Embryonic facial prominence (tissue), 1 donor: ENCODE data around the gene HOXA3.

Source experiments
- DNase-seq: peaks from one replicate; pipeline ENCODE4 v3.0.0-alpha.2; 2016; ENCODE audit errors: extremely low spot score

The HOXA3 gene

DNA sequence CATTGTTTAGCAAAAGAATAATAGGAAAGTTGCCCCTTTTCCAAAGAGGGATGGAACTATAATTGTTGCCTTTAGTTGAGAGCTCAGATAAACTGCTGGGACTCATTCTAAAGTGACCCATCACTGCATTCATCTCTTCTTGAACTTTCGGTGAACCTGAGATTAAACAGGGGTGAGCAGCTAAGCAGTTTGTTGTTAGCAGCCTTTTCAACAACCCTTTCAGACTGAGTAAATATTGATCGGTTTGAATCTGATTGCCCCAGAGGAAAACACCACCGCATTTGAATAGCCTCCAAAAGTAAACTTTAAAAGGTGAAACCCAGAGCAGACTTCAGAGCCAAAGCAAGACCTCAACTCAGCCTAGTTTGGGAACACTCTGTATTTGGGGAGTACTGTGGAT is 61.3 kb downstream of the HOXA3 start:
- no peak for DNase-seq

DNA sequence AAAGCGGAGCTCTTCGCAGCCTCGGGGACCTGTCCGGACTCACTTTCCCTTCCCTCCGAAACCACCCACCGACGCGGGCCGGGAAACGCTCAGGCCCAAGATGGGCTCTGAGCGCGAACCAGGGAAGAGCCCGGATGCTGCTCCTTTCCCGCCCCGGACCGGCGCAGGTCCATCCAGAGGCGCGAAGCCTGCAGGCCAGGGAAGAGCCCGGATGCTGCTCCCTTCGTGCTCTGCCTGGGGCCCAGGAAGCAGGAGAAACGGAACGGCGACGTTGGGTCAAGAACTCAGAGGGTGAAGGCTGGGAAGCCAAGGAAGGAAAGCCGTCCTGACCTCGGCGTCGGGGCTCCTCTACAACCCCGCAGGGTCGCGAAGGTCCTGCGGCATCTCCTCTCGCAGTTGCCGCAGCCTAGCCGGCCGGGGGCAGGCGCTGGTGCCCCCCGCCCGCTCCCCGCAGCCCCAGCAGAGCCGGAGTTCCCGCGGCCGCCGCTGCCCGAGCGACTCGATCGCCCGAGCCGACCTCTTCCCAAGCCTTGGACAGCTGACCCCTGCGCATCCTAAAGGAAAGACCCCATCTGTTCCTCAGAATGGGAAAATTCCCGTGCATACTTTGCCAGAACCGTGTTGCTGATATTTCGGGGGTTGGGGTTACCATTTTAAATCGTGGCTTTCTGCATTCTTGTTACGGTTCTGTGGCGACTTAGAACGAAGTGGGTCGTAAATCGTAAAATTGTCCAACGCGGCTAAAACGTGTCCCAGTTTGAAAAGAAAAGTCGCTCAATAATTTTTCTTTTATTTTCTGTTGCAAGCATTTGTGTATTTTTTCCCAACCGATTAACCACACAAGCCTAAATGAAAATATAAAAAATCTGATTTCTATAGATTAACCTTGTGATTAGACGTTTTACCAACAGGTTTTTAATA is 64.1 kb downstream of the HOXA3 start:
- DNase-seq: no peak

DNA sequence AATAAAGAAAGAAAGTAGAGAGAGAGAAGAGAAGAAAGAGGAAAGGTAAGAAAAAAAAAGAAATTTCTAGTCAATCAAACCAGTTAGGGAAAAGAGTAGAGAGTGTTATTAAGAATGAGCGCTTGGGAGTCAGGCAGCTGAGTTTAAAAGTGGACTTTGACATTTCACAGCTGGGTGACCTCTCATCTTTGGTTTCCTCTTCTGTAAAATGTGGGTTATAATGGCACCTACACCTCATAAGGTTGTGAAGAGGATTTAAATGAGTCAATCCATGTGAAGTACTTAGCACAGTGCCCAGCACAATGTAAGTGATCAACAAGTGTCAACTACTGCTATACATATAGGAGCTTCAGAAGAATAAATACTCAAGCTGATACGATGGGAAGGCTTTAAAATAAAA is 68.7 kb downstream of the HOXA3 start:
- no peak for DNase-seq

DNA sequence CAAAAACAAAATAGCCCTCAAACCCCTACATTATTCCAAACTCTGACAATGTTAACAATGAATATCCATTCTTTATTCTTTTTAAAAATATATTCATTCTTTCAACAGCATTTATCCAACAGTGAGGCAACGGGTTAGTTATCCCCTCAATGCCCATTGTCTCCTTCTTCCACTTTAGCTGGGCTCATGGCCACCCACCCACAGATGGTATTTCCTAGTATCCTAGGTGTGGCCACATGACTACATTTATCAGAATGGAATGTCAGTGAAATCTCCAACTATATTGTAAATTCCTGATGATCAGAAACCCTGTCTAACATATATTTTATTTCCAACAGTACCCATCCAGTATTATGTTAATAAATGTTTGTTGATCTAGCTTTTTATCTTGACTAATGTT is 70.2 kb downstream of the HOXA3 start:
- DNase-seq: no peak

DNA sequence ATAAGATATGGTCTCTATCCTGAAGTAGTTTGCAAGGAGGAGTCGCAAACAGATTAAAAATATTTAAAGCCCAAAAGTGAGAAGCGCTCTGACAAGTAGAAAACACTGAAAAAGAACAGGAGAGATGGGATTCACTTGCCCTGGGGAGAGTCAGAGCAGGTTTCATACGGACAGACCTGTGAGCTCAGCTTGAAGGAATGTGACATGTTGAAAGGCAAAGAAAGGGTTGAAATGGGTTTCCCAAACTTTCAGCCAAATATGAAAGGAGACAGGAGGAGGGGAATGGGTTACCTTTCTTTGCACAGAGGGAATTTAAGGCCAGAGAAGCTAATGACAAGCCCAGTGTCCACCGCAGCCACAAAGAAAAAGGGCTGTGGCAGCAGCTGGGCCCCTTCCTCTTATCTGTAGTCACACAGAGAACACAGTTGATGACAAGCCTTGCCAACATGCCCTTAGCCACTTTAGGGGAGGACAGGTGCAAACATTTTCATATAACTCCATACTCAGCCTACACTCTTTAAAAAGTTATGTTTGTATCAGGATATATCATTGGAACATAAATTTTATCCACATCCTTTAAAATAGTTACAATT is 71.4 kb downstream of the HOXA3 start:
- no peak for DNase-seq

DNA sequence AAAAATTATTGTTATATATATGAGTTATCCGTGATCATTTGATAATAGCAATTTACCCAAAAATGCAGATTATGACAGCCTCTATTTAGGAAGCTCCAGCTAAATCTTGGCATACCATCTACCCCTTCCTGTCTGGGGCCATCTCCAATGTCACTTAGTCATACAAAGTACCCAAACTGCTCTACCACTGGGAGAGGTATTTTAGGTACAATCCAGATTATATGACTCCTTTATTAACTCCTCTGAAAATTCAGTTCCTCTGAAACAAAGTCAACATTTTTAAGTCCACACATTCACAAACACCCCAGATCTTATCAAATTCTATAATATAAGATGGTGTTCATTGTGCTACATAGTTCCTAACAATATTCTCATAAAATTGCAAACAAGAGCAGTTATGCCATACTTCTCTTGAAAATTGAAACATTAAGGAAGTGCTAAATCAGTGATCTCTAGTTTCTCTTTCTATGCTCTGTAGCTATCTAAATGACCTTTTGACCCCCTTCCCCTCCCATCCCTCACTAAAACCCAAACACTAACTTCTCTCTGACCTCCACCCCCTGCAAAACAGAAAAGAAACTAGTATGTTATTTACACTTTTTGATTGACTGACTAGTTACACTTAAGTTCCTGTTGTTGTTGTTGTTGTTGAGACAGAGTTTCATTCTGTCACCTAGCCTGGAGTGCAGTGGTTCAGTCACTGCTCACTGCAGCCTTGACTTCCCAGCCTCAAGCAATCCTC is 73.0 kb downstream of the HOXA3 start:
- DNase-seq: no peak

DNA sequence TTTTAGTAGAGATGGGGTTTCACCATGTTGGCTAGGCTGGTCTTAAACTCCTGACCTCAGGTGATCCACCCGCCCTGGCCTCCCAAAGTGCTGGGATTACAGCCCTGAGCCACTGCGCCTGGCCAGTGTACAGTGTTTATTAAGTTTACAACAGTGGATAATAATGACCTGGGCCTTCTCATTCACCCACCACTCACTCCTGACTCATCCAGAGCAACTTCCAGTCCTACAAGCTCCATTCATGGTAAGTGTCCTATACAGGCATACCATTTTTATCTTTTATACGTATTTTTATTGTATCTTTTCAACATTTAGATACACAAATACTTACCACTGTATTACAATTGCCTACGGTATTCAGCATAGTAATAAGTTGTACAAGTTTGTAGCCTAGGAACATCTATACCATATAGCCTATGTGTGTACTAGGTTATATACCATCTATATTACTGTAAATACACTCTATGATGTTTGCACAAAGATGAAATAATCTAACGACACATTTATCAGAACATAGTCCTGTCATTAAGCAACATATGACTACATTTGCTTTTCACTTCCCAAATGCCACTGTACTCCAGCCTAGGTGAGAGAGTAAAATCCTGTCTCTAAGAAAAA is 73.7 kb downstream of the HOXA3 start:
- DNase-seq: no peak

DNA sequence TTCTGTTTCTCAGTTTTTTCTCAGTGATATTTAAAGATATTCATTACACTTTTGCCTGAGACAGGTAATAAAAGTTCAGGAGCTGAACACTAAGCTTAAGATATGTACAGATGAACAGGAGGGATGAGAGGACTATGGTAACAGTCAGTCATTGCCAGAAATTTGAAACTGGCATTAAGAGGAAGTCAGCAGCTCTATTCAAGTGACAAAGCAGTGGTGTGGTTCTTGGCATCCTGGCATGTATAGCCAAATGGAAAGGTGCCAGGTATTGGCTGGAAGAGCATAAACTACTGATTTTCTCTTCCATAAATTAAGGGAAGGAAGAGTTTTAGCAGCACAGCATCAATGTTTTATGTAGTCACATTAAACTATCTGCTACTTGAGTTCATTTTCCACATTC is 79.3 kb downstream of the HOXA3 start:
- DNase-seq: no peak

DNA sequence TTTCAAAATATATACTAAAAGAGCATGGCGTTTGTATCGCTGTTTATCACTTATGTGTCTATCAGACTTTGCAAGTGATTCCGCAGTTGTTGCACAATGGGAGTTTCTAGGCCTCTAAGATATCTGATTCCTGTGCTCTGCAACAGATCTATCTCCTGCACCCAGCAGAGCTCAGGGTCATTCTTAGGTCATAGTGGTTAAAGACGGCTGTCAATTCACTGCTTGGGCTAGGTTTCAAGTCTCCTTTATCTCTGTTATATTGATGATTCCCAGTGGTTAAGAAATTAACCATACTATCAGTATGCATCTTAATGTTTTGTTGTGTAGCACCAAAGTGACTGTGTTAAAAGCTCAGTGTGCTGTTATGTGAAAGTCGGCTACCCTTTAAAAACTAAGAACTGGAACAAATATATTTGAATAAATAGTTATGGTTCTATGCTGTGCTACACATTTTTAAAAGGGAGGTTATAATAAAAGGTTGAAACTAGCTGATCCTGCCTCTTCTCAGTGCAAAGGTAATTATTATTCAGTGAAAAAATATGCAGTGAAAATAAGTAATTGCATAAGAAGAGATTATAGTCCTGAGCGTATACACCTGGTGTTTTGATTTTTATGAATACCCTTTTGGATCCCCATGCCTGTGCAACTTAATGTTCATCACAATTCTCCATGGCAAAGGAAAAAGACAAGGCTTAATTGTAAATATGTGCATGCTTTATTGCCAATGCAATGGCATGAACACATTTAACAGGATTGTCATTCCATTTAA is 80.6 kb downstream of the HOXA3 start:
- DNase-seq: no peak

DNA sequence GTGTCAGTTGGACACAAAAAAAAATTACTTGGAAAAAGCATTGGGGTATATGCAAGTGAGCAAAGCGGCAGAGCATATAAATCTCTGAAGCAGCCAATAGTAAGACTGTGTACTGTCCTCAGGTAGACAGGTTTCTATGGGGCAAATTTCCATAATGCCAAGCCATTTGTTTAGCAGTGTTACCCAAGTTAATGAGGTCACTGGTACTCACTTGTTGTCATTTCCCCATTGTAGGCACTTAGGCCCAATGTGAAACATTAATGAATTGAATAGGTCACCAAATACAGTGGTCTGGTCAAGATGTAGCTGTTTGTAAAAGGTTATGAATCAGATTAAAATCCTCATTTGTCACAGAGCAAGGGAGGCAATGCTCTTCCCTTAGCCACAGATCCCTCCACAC is 84.1 kb downstream of the HOXA3 start:
- no peak for DNase-seq

DNA sequence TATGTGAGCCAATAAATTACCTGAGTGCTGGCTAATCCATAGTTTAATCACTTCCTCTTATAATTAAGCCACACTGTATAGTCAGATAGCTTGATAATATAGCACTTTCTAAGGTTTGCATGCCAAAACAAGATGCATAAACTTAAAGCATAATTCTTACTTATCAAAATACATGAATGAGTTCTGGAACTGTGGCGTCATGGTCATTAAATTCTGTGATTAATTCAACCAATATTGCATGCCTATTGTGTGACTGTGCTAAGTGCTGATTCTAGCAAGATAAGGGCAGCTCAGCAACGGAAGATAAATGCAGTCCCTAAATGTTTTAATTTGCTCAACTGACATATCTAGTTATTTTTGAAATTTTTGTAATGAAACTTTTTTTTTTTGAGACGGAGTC is 86.2 kb downstream of the HOXA3 start:
- DNase-seq: no peak

DNA sequence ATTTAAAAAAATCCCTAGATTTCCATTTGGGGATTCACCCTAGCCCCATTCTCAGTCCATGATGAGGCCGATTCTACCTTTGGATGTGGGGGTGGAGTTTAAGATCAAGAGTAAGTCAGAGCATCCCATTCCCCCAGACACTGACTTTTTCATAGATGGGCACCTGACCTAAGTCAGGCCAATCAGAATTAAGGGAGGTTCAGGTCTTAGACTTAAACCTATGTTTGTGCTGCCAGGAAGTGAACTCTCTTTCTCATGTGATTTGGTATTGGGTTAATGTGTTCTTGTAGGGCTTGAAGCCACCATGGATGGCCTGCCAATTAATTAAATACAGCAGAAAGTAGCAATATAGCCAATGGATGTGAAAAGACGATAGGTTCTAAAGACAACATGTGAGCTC is 86.7 kb downstream of the HOXA3 start:
- DNase-seq: no peak

DNA sequence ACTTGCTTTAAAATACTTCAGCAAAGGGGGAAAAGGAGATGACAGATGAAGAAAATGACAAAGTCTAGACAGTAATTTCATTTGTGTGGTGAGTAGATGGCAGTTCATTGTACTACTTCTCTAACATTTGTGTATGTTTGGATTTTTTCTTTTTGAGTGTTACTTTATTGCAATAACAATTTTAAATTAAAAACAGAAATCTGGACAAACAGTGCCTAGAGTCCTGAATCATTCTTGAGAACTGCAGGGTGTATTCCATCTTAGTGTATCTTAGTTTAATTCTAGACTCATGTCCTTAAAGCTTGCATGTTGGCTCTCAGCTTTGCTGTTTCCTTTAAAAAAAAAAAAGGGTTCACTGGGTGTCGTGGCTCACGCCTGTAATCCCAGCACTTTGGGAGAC is 87.7 kb downstream of the HOXA3 start:
- DNase-seq: no peak

DNA sequence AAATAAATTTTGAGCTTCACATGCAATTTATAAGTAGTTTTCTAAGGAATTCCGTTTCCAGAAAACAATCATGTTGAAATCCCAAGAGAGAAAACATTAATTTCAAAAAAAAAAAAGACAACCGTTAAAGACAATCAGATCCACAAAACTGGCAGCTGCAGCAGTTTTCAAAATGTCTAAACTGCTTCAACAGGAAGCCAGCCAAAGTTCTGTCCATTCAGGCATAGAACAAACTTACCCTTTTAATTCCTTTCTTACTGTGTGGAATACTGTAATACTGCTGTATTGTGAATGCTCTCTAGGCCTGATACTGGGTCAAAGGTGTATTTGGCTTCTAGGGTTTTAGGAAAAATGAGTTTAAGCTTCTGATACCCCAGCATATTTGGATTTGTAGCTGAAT is 88.2 kb downstream of the HOXA3 start:
- DNase-seq: no peak

DNA sequence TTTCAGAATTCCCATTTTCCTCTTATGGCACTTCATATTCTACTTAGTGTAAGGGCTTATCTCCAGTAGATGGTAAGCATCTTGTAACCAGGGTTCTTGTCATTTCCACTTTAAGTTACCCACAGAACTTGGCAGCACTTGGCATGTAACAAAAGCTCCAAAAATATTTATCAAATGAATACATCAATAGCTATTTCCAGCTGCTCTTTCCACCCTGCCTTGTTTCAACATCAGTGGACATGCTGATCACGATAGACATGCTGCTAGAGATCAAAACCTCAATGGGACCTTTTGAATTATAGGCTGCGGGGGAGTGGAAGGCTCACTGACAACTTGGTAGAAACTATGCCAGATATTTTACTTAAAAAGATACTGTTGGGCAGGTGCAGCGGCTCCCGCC is 89.4 kb downstream of the HOXA3 start:
- DNase-seq: no peak
